ENCODE measurements around the gene LMO1. TPM values are rescaled to one million over a fixed set of nuclear protein-coding genes. Genes with fewer than 3 reads are reported as not detected.

The LMO1 gene
- total RNA-seq, 1 experiment from 2014 or later, result 0.24 TPM

DNA sequence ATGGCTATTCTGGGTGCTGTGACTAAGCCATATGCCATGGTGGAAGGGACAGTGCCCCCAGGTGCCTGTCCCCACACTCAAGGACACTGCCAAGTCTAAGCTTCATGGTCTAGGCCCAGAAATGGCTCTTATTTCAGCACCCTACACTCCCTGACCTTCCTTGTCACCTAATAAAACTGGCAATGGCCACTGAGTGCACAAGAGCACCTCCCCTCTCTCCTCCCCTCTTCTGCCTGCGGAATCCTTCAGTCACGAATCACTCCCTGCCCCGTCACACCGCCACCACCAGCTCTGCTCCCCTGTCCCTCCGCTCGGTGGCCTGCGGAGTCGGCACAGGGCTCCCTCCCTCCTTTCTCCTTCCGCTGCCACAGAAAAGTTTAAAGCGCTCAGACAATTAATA lies 19.0 kb upstream of the LMO1 start:
- peak overlapping the region; percentile 27; the same call in 1 of the 2 replicates for H3K27ac ChIP-seq
- H3K9me3 ChIP-seq (replicated peaks), result no peaks in the 10 kb centered on the region
- peak overlapping the region; percentile 54 for H3K4me3 ChIP-seq
- DNase-seq, result peak; percentile 54 to 61
- H3K36me3 ChIP-seq, result no peaks in the 10 kb centered on the region
- H3K4me1 ChIP-seq, result peaks cover 3% of the 10 kb centered on the region
- no peaks in the 10 kb centered on the region for H3K27me3 ChIP-seq

DNA sequence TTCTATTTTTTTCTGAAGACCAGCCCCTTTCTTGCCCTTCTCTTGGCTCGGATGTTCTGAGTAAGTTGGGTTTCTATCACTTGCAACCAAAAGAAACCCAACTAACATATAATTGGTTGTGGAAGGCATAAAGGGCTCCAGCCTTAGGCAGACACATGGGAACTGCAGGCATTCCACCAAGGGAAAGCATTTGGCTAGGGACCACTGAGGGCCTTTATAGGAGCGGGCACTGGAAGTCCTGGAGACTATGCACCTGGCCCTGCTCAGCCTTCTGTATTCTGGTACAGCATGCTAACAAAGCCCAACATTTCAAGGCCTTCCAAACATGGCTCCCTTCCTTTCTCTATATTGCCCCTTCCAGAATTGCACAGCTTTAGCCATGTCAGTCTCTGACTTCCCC lies 17.6 kb upstream of the LMO1 start:
- H3K27ac ChIP-seq, result no peak overlapping the region
- peaks cover 3% of the 10 kb centered on the region for H3K4me1 ChIP-seq
- no peaks in the 10 kb centered on the region for H3K27me3 ChIP-seq
- H3K9me3 ChIP-seq (replicated peaks), result no peaks in the 10 kb centered on the region
- no peak overlapping the region for H3K4me3 ChIP-seq
- DNase-seq, result no peak
- no peaks in the 10 kb centered on the region for H3K36me3 ChIP-seq

DNA sequence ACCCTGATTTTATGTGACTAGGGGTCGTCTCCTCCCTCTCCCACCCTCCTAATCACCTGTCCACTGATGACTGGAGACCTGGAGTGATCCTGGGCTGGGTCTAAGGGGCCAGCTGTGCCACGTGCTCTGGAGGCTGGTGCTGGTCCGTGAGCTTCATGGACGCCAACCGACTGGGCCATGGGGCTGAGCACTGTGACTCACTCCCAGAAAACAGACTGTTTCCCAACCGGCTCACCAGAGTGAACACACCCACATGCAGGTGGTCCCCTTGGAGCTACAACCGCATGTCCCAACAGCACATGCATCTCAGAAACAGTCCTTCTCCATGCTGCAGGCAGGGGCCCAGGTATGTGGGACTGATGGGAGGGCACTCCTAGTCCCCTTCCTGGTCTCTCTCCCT lies 14.0 kb upstream of the LMO1 start:
- H3K4me3 ChIP-seq, result no peak overlapping the region
- peaks cover 3% of the 10 kb centered on the region for H3K4me1 ChIP-seq
- H3K27me3 ChIP-seq, result no peaks in the 10 kb centered on the region
- no peak overlapping the region for H3K27ac ChIP-seq
- H3K36me3 ChIP-seq, result no peaks in the 10 kb centered on the region
- no peak for DNase-seq
- no peaks in the 10 kb centered on the region for H3K9me3 ChIP-seq (replicated peaks)

DNA sequence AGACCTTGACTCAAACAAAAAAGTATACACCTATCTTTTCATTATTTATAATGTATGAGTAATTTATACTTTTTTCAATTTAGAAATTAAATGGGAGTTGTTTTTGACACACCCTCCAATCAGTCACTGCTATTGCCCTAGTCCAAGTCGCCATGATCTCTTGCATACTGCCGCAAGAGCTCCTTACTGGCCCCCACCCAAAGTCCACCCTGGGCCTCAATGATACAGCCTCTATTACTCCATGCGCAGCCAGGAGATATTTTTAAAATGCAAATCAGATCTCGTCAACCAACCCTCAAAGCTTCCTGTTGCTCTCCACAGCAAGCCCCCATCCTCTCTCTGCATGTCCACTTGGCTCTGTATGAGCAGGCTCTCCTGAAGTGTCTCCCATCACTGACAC lies 12.8 kb upstream of the LMO1 start:
- no peaks in the 10 kb centered on the region for H3K36me3 ChIP-seq
- no peak for DNase-seq
- peaks cover 4% of the 10 kb centered on the region for H3K4me1 ChIP-seq
- no peak overlapping the region for H3K27ac ChIP-seq
- H3K27me3 ChIP-seq, result no peaks in the 10 kb centered on the region
- no peak overlapping the region for H3K4me3 ChIP-seq
- H3K9me3 ChIP-seq (replicated peaks), result no peaks in the 10 kb centered on the region

DNA sequence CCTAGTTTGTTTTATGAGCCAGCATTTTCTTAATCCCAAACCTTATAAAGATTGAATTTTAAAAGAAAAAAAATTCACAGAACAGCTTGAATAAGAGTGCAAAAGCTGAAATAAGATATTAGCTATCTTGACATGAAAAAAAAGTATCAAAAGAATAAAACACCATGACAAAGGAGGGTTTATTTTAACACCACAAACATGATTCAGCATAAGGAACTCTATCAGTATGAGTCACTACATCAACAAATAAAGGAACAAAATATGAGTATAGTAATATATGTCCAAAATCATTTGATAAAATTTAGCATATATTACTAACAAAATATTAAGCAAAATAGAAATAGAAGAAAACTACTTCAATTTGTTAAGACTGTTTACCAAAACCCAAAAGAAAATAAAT lies 9.6 kb upstream of the LMO1 start:
- Histone ChIP-seq H3K27ac (no peak overlapping the region), H3K9me3 (replicated peaks) (no peaks in the 10 kb centered on the region), H3K27me3 (no peaks in the 10 kb centered on the region), H3K4me3 (no peak overlapping the region), H3K36me3 (no peaks in the 10 kb centered on the region), H3K4me1 (peaks cover 4% of the 10 kb centered on the region)
- no peak for DNase-seq

DNA sequence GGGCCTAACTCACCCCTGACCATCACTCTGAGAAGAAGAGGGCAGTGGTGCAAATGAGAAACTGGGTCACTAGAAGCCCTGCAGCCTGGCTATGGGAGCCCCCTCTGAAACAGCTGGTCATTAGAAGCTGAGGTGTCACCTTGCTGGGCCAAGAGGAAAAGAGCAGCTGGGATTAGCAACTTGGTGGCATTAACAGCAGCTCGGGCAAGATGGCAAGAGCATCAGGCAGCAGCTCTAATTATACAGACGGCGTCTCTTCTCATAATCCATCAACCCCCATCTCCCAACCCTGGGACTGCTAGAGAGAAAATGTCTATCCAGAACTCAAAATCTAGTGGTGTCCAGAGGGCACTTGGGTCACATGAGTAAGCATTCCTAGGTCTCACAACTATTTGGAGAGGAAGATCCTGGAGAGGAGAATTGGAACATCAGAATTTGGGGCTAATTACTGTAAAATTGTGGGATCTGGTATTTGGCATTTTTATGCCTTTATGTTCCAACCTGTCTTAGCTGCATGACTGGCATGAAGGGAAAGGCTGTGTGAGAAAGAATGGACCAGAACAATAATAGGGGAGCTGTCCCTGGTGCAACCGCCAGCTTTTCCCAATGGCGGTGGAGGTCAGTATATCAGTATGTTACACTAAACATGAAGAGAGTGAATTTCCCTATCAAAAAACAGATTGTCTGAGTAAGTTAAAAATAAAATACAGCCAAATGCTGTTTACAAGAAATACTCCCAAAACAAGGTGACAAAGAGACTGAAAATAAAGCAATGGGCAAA lies 7.6 kb upstream of the LMO1 start:
- peaks cover 4% of the 10 kb centered on the region for H3K4me1 ChIP-seq
- H3K27me3 ChIP-seq, result no peaks in the 10 kb centered on the region
- no peak overlapping the region for H3K27ac ChIP-seq
- no peaks in the 10 kb centered on the region for H3K9me3 ChIP-seq (replicated peaks)
- H3K4me3 ChIP-seq, result no peak overlapping the region
- H3K36me3 ChIP-seq, result no peaks in the 10 kb centered on the region
- DNase-seq, result no peak

DNA sequence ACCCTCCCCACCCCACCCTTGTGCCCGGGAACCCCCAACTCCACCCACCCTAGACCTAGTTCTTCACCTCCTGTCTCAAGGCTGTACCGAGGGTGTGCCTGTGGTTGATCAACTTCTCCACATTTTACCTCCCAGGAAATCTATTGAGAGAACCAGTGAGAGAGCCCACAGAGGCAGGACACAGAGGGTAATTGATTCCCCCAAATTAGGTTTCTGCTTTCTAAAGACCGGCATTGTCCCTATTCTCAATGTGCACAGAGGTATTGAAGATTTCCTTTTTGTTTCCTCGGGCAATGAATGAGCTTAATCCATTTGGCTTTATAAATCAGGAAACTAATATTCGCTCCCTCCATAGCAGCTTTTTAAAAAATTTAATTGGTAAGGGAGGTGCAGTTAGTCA lies 6.0 kb upstream of the LMO1 start:
- H3K4me1 ChIP-seq, result peaks cover 4% of the 10 kb centered on the region
- H3K4me3 ChIP-seq, result no peak overlapping the region
- no peaks in the 10 kb centered on the region for H3K27me3 ChIP-seq
- H3K9me3 ChIP-seq (replicated peaks), result no peaks in the 10 kb centered on the region
- no peaks in the 10 kb centered on the region for H3K36me3 ChIP-seq
- H3K27ac ChIP-seq, result no peak overlapping the region
- no peak for DNase-seq

DNA sequence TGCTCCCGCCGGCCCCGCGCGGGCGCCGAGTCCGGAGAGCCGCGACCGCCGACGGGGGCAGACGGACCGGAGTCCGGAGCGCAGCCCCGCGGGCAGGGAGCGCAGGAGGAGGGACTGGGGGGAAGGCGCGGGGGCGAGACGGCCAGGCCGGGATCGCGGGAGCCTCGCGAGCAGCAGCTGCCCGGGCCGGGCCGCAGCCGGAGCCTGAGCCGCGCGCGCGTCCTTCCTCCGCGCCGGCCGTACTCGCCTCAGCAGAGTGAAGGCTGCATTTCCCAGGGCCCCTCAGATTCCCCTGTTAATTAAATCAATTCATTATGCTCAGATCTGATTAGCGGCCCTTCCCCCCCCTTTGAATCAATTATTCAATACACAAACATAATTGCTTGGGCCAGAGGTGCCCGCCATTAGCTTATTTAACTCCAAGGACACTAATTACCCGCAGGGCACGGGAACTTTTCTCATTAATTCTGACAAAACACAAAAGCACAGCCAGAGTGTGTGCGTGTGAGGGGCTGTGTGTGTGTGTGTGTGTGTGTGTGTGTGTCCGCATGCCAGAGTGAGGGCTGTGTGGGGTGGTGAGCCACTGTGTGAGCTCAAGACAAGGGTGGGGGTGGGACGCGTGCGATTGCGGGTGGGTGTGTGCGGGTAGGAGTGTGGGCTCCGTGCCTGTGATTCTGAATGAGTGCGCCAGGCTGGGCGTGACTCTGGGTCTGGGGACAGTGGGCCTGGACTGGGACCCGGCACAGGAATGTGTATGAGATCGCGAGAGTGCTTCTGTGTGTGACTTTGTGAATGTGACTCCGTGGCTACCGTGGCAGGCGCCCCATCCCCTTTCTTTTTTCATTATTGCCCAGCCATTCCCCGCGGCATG lies 5.1 kb upstream of the LMO1 start:
- Histone ChIP-seq H3K27ac (no peak overlapping the region), H3K27me3 (no peaks in the 10 kb centered on the region), H3K36me3 (no peaks in the 10 kb centered on the region), H3K9me3 (replicated peaks) (no peaks in the 10 kb centered on the region), H3K4me1 (peaks cover 4% of the 10 kb centered on the region), H3K4me3 (no peak overlapping the region)
- DNase-seq, result no peak

DNA sequence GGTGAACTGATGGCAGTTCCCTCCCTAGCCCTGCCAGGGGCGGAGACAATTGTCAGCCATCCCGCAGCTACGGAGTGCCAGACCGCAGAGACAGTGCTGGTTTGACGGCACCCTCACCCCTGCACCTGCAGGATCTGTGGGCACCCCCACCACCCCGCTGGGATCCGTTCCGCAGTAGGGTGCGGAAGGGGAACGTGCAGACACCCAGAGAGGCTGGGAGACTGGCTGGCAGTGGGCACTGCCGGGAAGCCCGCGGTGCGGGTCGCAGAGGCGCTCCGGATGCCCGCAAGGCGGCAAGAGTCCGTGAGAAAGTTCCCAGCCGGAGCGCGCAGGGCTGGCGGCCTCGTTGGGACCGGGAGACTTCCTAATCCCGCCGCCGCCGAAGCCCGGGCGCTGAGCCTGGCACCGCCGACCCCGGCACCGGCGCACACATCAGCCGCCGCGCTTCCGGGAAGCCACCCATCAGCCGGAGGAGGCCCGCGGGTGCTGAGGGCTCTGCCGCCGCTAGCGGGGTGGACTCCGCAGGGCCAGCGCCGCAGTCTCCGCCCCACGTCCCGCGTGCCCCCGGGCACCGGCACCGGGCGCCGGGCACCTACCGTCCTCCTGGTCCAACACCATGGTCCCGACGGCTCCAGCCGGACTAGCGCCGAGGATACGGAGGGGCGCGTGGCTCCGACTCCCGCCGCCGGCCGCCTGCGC lies 4.3 kb upstream of the LMO1 start:
- Histone ChIP-seq H3K4me3 (no peak overlapping the region), H3K9me3 (replicated peaks) (no peaks in the 10 kb centered on the region), H3K27me3 (no peaks in the 10 kb centered on the region), H3K36me3 (no peaks in the 10 kb centered on the region), H3K4me1 (peaks cover 3% of the 10 kb centered on the region; the same call in 1 of the 2 replicates), H3K27ac (no peak overlapping the region)
- DNase-seq, result no peak

DNA sequence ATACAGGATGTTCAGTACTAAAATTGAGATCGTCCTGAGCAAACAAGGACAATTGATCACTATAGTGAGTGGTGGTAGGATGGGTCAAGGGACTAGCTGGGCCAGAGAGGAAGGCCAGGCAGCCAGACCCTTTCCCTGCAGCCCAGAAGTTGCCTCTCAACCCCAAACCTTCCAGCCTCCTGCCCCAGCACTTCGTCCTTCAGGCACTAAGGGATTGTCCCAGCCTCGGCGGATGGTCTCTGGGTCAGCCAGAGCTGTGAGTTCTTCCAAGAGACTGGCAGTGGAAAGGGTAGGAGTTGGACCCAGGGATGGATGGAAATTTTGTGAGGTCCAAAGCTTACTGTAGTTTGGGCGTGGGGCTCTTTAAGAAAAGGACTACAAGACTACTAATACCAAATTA lies 3.6 kb upstream of the LMO1 start:
- H3K27me3 ChIP-seq, result peaks cover 1% of the 10 kb centered on the region; the same call in 1 of the 2 replicates
- DNase-seq, result no peak

DNA sequence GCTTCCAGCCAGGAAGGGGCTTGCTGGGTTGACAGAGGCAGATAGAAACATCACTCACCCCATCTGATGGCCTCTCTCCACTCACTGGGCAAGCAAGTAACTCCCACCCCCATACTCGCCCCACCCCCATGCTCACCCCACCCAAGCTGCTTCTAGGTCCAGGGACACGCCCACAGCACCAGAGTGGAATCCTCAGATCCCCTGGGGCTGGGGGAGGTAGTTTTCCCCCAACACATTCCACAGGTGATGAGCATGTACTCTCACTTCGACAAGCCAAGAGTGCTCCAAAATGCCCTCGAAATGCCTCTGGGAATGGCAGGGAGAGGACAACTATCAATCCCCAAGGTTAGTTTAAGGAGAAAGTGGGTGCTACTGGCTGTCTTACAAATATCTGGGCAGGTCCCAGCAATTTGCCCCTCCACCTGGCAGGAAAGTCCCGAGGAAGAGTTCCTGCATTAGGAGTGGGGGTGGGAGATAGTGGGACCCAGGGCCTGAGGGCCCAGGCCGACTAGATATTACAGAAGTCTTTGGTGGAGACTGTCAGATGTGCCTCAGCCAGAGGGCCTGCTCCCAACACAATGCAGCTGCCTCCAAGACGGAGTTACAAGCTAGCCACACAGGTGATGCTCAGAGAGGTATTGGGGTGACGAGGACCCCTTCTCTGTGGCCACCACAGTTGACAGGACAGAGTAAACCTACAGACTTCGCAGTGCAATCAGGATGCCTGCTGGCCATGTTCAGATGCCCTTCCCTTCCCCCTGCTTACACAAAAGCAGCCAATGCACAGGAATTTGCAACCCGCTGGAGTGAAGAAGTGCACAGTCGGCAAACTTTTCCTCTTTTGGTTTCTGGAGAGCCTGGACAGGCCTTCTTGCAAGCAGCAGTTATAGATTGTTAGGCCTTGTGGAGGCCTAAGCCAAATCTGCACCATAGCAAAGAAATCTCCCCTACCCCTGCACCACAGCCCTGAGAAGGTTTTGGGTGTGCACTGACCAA lies 2.9 kb upstream of the LMO1 start:
- Histone ChIP-seq H3K4me3 (no peak overlapping the region), H3K9me3 (replicated peaks) (no peaks in the 10 kb centered on the region), H3K27me3 (peaks cover 7% of the 10 kb centered on the region), H3K4me1 (no peaks in the 10 kb centered on the region), H3K27ac (no peak overlapping the region), H3K36me3 (no peaks in the 10 kb centered on the region)
- DNase-seq, result no peak

More for the DNA sequence above, 3.6 kb upstream of the LMO1 start:
- Histone ChIP-seq H3K4me1 (no peaks in the 10 kb centered on the region), H3K9me3 (replicated peaks) (no peaks in the 10 kb centered on the region), H3K36me3 (no peaks in the 10 kb centered on the region), H3K27ac (no peak overlapping the region), H3K4me3 (no peak overlapping the region)

DNA sequence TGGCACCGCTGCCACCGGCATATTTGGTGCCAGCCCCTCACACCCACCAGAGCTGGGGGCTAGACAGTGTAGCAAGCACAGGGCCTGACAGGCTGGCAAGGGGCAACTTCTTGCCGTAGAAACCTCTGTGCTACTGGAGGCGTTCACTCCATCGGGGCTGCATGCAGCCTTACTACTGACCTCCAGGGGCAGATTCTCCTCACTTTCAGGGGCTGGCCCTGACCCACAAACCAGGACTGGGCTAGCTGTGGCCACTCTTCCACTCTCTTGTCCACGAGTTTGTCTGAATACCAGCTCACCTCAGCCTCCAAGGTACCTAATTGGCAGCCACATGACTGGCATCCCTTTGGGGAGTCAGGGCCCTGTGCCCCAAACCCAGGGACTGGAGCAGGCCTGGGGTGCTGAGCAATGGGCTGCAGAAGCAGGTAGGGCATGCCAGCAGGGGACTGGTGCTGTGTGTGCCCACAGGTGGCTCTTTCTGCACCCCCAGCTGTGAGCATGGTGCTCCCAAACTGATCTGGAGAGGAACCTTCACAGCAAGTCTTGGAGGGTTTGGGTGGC lies 2.1 kb upstream of the LMO1 start:
- DNase-seq, result no peak

DNA sequence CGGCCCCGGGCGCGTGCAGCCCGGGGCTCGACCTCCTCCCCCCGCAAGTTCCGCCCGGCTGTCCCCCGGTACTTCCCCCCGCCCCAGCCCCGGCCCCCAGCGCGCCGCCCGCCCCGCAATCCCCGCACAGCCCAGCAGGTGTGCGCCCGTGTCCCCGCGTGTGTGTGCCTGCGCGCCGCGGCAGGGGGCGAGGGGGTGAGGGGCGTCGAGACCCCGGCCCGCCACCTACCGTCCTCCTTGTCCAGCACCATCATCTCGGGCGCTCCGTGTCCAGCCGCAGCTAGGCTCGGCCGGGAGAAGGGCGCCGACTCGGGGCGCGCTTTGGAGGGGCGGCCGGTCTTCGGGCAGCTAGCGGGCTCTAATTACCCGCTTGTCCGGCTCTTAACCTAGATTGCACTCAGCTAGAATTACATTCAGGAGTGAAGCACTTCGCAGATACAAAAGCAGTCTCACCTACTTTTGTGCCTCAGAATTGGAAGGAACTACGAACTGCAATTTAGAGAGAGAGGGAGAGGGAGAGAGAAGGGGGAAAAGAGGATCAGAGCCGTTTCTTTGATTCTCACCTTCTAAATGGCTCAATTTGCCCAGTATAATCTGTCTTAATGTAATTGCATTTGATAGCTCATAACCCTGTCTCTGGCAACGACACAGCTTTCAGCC lies 439 bp downstream of the LMO1 start:
- Histone ChIP-seq H3K4me1 (no peaks in the 10 kb centered on the region), H3K27ac (no peak overlapping the region), H3K36me3 (no peaks in the 10 kb centered on the region), H3K4me3 (peak overlapping the region; percentile 52), H3K27me3 (peaks cover 15% of the 10 kb centered on the region), H3K9me3 (replicated peaks) (no peaks in the 10 kb centered on the region)
- DNase-seq, result peak in 1 of 2 experiments; percentile 44

More for the DNA sequence above, 2.1 kb upstream of the LMO1 start:
- Histone ChIP-seq H3K9me3 (replicated peaks) (no peaks in the 10 kb centered on the region), H3K36me3 (no peaks in the 10 kb centered on the region), H3K4me1 (no peaks in the 10 kb centered on the region), H3K27ac (no peak overlapping the region), H3K4me3 (no peak overlapping the region), H3K27me3 (peaks cover 13% of the 10 kb centered on the region)
